K562 (cell line): ENCODE data around the gene BEST1. TPM values are rescaled to one million over a fixed set of nuclear protein-coding genes. Genes with fewer than 3 reads are reported as not detected.

Experiments used
- ATAC-seq: fragments of 200-7000 bp; cut with Tn5 transposase; 3 replicates; pipeline ENCODE4 v1.9.1; 2020; ENCODE audit warnings: moderate library complexity
- BruUV-seq: library from RNA; stranded (reverse); fragments of 400-500 nt; replicated peaks from 2 replicates; lab custom pipeline; 2021; lab: Mats Ljungman, UMichigan
- CTCF ChIA-PET: fragments of 300-600 bp; formaldehyde crosslinking; extraction: SDS; loops from one replicate; lab custom pipeline; 2021; ENCODE audit warnings: low intra/inter-chr PET ratio; lab: Yijun Ruan, JAX
- POLR2A ChIA-PET: fragments of 300-600, 350-650 bp; sonication (Branson Sonifier 250); formaldehyde crosslinking; extraction: SDS; loops from one replicate; lab custom pipeline; 2021; ENCODE audit warnings: antibody characterized with exemption, inconsistent platforms; lab: Yijun Ruan, JAX
- DNase-seq, 4 experiments: peaks; one replicate each; pipeline versions ENCODE4 v3.0.0 to v3.0.0-alpha.2; 2011 to 2018; ENCODE audit warnings: low spot score in 3 of 4, mixed read lengths in 3 of 4; ENCODE audit errors: extremely low read depth in 1 of 4
- FAIRE-seq: peaks from 2 replicates; lab custom pipeline; 2011; peaks lifted over from hg19 to GRCh38; lab: Jason Lieb, UNC
- H2AFZ ChIP-seq: 2 replicates; pipeline ENCODE4 v1.6.0; 2011; ENCODE audit warnings: low read depth, low read length, control low read depth, inconsistent platforms
- H3K27ac ChIP-seq: fragments of 200-600 bp; 3 replicates; pipeline ENCODE4 v1.8.0; 2011; ENCODE audit warnings: low read depth, mild to moderate bottlenecking, control low read depth, inconsistent platforms, low read length, moderate library complexity, mixed read lengths; ENCODE audit errors: extremely low read depth
- H3K27me3 ChIP-seq, 2 experiments: fragments of 300-600 bp in 1 of 2; 2 replicates in 1 of 2; 3 replicates in 1 of 2; pipeline versions ENCODE4 v1.6.0 to v1.8.0; 2011; ENCODE audit warnings: inconsistent platforms in 2 of 2, low read length in 2 of 2, mild to moderate bottlenecking in 1 of 2, mixed read lengths in 1 of 2, moderate library complexity in 1 of 2; ENCODE audit not compliant: control insufficient read depth in 2 of 2, insufficient read depth in 2 of 2
- H3K36me3 ChIP-seq: fragments of 300-600 bp; 3 replicates; pipeline ENCODE4 v1.8.0; 2011; ENCODE audit warnings: mild to moderate bottlenecking, low read length, inconsistent platforms; ENCODE audit not compliant: control insufficient read depth, insufficient read depth
- H3K4me1 ChIP-seq, 2 experiments: fragments of 200-600 bp in 1 of 2; replicated peaks in 1 of 2; 2 replicates in 1 of 2; 3 replicates in 1 of 2; pipeline versions ENCODE4 v1.5.1 to v1.8.0; 2011; ENCODE audit warnings: inconsistent platforms in 2 of 2, low read length in 2 of 2, mild to moderate bottlenecking in 1 of 2, mixed read lengths in 1 of 2, moderate library complexity in 1 of 2; ENCODE audit not compliant: control insufficient read depth in 2 of 2, insufficient read depth in 2 of 2
- H3K4me2 ChIP-seq: 2 replicates; pipeline ENCODE4 v1.6.1; 2011; ENCODE audit warnings: low read length, control low read depth, inconsistent platforms, mixed read lengths; ENCODE audit not compliant: insufficient read depth
- H3K4me3 ChIP-seq: fragments of 200-600 bp; sonication (generic), shearing (Covaris generic); 2 replicates; pipeline ENCODE4 v1.5.1; 2016; ENCODE audit warnings: control low read depth, inconsistent platforms
- H3K79me2 ChIP-seq: fragments of 200-600 bp; 3 replicates; pipeline ENCODE4 v1.8.0; 2011; ENCODE audit warnings: low read length, inconsistent platforms; ENCODE audit not compliant: control insufficient read depth, insufficient read depth
- H3K9ac ChIP-seq, 2 experiments: 2 replicates each; pipeline versions ENCODE4 v1.6.0 to v1.6.1; 2011; ENCODE audit warnings: low read depth in 2 of 2, low read length in 2 of 2, control low read depth in 1 of 2, inconsistent platforms in 1 of 2, mild to moderate bottlenecking in 1 of 2, mixed read lengths in 1 of 2; ENCODE audit not compliant: insufficient read depth in 1 of 2
- H3K9me1 ChIP-seq: one replicate; pipeline ENCODE4 v1.6.0; 2011; ENCODE audit warnings: inconsistent platforms, mild to moderate bottlenecking, low read length, moderate library complexity; ENCODE audit not compliant: control insufficient read depth, insufficient read depth
- H3K9me3 ChIP-seq: replicated peaks from 2 replicates; pipeline ENCODE4 v1.5.1; 2011; ENCODE audit warnings: low read depth, low read length, inconsistent platforms; ENCODE audit not compliant: control insufficient read depth, insufficient read depth
- H4K20me1 ChIP-seq: replicated peaks from 2 replicates; pipeline ENCODE4 v1.6.1; 2011; ENCODE audit warnings: low read length, inconsistent platforms, mixed read lengths; ENCODE audit not compliant: control insufficient read depth, insufficient read depth
- ARID1B ChIP-seq: fragments of 450-650 bp; IDR thresholded peaks from 2 replicates; pipeline ENCODE4 v1.6.1; 2016; ENCODE audit warnings: antibody characterized with exemption, mild to moderate bottlenecking, inconsistent platforms
- CBX3 ChIP-seq, 2 experiments: IDR thresholded peaks; 1 replicate in 1 of 2; 2 replicates in 1 of 2; pipeline ENCODE4 v1.6.1; 2012; ENCODE audit warnings: inconsistent platforms in 2 of 2, low read length in 2 of 2, borderline replicate concordance in 1 of 2, control low read depth in 1 of 2
- CHD1 ChIP-seq: fragments of 200-600 bp; sonication (generic); IDR thresholded peaks from one replicate; pipeline ENCODE4 v1.6.1; 2012; ENCODE audit warnings: mild to moderate bottlenecking, moderate library complexity, low read length, inconsistent platforms
- FUS ChIP-seq: fragments of 200-400 bp; formaldehyde crosslinking; optimal IDR thresholded peaks from 2 replicates; pipeline ENCODE3; 2017; ENCODE audit warnings: low read depth, low read length
- KLF6 ChIP-seq: fragments of 250-450 bp; sonication (Bioruptor Pico); IDR thresholded peaks from 2 replicates; pipeline ENCODE4 v1.4.0; 2020; ENCODE audit warnings: mild to moderate bottlenecking, moderate library complexity, borderline replicate concordance
- MEF2D ChIP-seq: conservative IDR thresholded peaks from 2 replicates; pipeline ENCODE4 v1.6.1; 2016; ENCODE audit warnings: low read depth, missing genetic modification characterization, missing compliant biosample characterization
- NRF1 ChIP-seq, 2 experiments: fragments of 450-650 bp; IDR thresholded peaks in 1 of 2; conservative IDR thresholded peaks in 1 of 2; 2 replicates each; pipeline ENCODE4 v1.6.1; 2014; ENCODE audit warnings: mild to moderate bottlenecking in 2 of 2
- TRIM28 ChIP-seq: fragments of 450-650 bp; IDR thresholded peaks from 2 replicates; pipeline ENCODE4 v1.6.1; 2017
- ZBTB40 ChIP-seq, 2 experiments: fragments of 450-650 bp in 1 of 2; sonication (generic) in 1 of 2; formaldehyde crosslinking in 1 of 2; IDR thresholded peaks; 2 replicates each; pipeline versions ENCODE4 v1.7.1 to v1.9.0; 2016 to 2022; ENCODE audit warnings: inconsistent platforms in 1 of 2, mild to moderate bottlenecking in 1 of 2, missing genetic modification reagents in 1 of 2
- ZNF511 ChIP-seq: sonication (generic); formaldehyde crosslinking; IDR thresholded peaks from 2 replicates; pipeline ENCODE4 v1.8.0; 2022; ENCODE audit warnings: mild to moderate bottlenecking, missing genetic modification reagents
- WGBS: fragments of 100-300 bp; shearing (Covaris generic); methylation state at CpG from one replicate; pipeline ENCODE4 v1.1.6; 2016; ENCODE audit warnings: low coverage, mixed read lengths; ENCODE audit not compliant: insufficient coverage; ENCODE audit errors: missing lambda C conversion rate; 5-methylcytosine and 5-hydroxymethylcytosine counted together
- in situ Hi-C: fragments of 300-500 bp; cut with MboI; formaldehyde crosslinking; loops from 4 replicates; pipeline ENCODE4 v1.15.0; 2018; ENCODE audit warnings: inconsistent platforms, mixed read lengths
- intact Hi-C: fragments of 100-400 bp; cut with micrococcal nuclease; formaldehyde crosslinking; loops from 2 replicates; pipeline ENCODE4 v1.14.2; 2022
- polyA plus RNA-seq, 8 experiments: library from polyadenylated mRNA; depleted of rRNA in 4 of 8; stranded (reverse) in 5 of 8; unstranded in 3 of 8; fragments of >200 nt; fragmentation: Nextera tagmentation in 2 of 8; fragmentation: Illumina TruSeq in 1 of 8; extraction: Ambion mirVana in 2 of 8; extraction: Trizol in 1 of 8; gene quantifications; 2 replicates each; pipeline versions ENCODE4 v1.2.1 to v1.2.3, GENCODE V29; 2011 to 2014; ENCODE audit warnings: inconsistent platforms in 1 of 8, missing spikeins in 1 of 8
- total RNA-seq, 7 experiments: library from RNA; depleted of rRNA in 6 of 7; stranded (reverse); fragments of >200 nt in 6 of 7; fragmentation: Illumina TruSeq in 2 of 7; extraction: Trizol in 2 of 7; gene quantifications; 2 replicates each; pipeline versions ENCODE4 v1.2.1 to v1.2.3, GENCODE V29; 2011 to 2021; ENCODE audit warnings: low replicate concordance in 1 of 7

The BEST1 gene
- total and polyA plus RNA-seq, 9 of the 15 experiments (the other 6 are each of a cell fraction or from before 2014, with no cell fraction given): 0.07 to 1.3 (median 0.40) TPM

- intact Hi-C loops (no loop called here), in situ Hi-C loops (no loop called here)
- H3K4me3 ChIP-seq: no peak overlapping the region
- POLR2A ChIA-PET: interaction anchor here (0.6 to 2.0 kb wide), 2 partner anchors 13 to 980 kb away, joined by 3 to 10 read pairs; no protein-coding TSS in a partner anchor
- H3K36me3 ChIP-seq: no peaks in the 10 kb centered on the region
- TF ChIP-seq ARID1B (no peak), ZNF511 (no peak), NRF1 (conservative IDR thresholded peaks at IDR 0.05 in 1 of 2, IDR thresholded peaks at IDR 0.05 in 1 of 2) (no peak), KLF6 (no peak), TRIM28 (no peak), CHD1 (no peak), MEF2D (tag) (no peak), FUS (no peak), CBX3 (IDR thresholded peaks at IDR 0.05; ENCODE audit: borderline replicate concordance in 1 of 2, low read length in 2 of 2) (no peak), ZBTB40 (IDR thresholded peaks at IDR 0.05) (no peak), ZBTB40 (CRISPR knock-in tag; IDR thresholded peaks at IDR 0.05) (no peak)
- TF ChIP-seq, all 486 proteins: peak for 0
- no peaks in the 10 kb centered on the region for H4K20me1 ChIP-seq
- H3K9ac ChIP-seq: no peak overlapping the region; a peak in 2 of 4 replicates
- H3K9me3 ChIP-seq: no peaks in the 10 kb centered on the region
- FAIRE-seq (no peak), DNase-seq (no peak), ATAC-seq (no peak)
- WGBS: 84% methylated on average over 9 of the region's 9 CpGs
- no peak overlapping the region for H3K27ac ChIP-seq
- peaks cover 25 to 26% of the 10 kb centered on the region in 2 experiments for H3K4me1 ChIP-seq
- H3K9me1 ChIP-seq: no peaks in the 10 kb centered on the region
- no TSS peak for BruUV-seq
- no peak overlapping the region for H3K4me2 ChIP-seq
- no peak overlapping the region for H2AFZ ChIP-seq
- no peaks in the 10 kb centered on the region; a peak in 1 of 5 replicates for H3K27me3 ChIP-seq
- CTCF ChIA-PET: no interaction called here
- H3K79me2 ChIP-seq: no peaks in the 10 kb centered on the region
Observed at GRCh38 chr11:62011881-62012280, 61.7 kb downstream of the BEST1 start.
